ELF-1 (cell line): ENCODE measurements around the gene EPGN.

Experiments used
- DNase-seq: peaks from one replicate; pipeline ENCODE4 v3.0.0-alpha.2; 2016; ENCODE audit warnings: low read depth, low spot score

The EPGN gene

GRCh38 chr4:74309223-74309622, 953 bp downstream of the EPGN start:
- no peak for DNase-seq

- peak; percentile 9 for DNase-seq
Measured at GRCh38 chr4:74311696-74312313, 3.5 kb downstream of the EPGN start.

GRCh38 chr4:74314329-74314728, 6.1 kb downstream of the EPGN start:
- no peak for DNase-seq

GRCh38 chr4:74314944-74315343, 6.7 kb downstream of the EPGN start:
- DNase-seq = no peak

GRCh38 chr4:74315376-74315775, 7.1 kb downstream of the EPGN start:
- no peak for DNase-seq

GRCh38 chr4:74316397-74316796, 8.1 kb downstream of the EPGN start:
- DNase-seq = no peak

- no peak for DNase-seq
Measured at GRCh38 chr4:74317616-74318246, 9.5 kb downstream of the EPGN start.

- no peak for DNase-seq
Measured at GRCh38 chr4:74318276-74318675, 10.0 kb downstream of the EPGN start.

- DNase-seq = no peak
Measured at GRCh38 chr4:74319470-74319869, 11.2 kb downstream of the EPGN start.

GRCh38 chr4:74320559-74321118, 12.4 kb downstream of the EPGN start:
- peak; percentile 25 for DNase-seq

GRCh38 chr4:74322301-74322700, 14.0 kb downstream of the EPGN start:
- DNase-seq = no peak

- DNase-seq = no peak
Measured at GRCh38 chr4:74323663-74324062, 15.4 kb downstream of the EPGN start.

- DNase-seq = no peak
Measured at GRCh38 chr4:74324262-74324661, 16.0 kb downstream of the EPGN start.

GRCh38 chr4:74325886-74326285, 17.6 kb downstream of the EPGN start:
- DNase-seq = no peak

- DNase-seq = no peak
Measured at GRCh38 chr4:74327762-74328161, 19.5 kb downstream of the EPGN start.

GRCh38 chr4:74328501-74328900, 20.2 kb downstream of the EPGN start:
- DNase-seq = no peak

- no peak for DNase-seq
Measured at GRCh38 chr4:74329307-74329706, 21.0 kb downstream of the EPGN start.

GRCh38 chr4:74330295-74330750, 22.1 kb downstream of the EPGN start:
- DNase-seq = no peak

GRCh38 chr4:74331252-74331651, 23.0 kb downstream of the EPGN start:
- no peak for DNase-seq

GRCh38 chr4:74331944-74332343, 23.7 kb downstream of the EPGN start:
- DNase-seq = no peak

- DNase-seq = no peak
Measured at GRCh38 chr4:74334636-74335035, 26.4 kb downstream of the EPGN start.

GRCh38 chr4:74335341-74336021, 27.2 kb downstream of the EPGN start:
- no peak for DNase-seq
